ENCODE results near the gene GFOD1.

DNA sequence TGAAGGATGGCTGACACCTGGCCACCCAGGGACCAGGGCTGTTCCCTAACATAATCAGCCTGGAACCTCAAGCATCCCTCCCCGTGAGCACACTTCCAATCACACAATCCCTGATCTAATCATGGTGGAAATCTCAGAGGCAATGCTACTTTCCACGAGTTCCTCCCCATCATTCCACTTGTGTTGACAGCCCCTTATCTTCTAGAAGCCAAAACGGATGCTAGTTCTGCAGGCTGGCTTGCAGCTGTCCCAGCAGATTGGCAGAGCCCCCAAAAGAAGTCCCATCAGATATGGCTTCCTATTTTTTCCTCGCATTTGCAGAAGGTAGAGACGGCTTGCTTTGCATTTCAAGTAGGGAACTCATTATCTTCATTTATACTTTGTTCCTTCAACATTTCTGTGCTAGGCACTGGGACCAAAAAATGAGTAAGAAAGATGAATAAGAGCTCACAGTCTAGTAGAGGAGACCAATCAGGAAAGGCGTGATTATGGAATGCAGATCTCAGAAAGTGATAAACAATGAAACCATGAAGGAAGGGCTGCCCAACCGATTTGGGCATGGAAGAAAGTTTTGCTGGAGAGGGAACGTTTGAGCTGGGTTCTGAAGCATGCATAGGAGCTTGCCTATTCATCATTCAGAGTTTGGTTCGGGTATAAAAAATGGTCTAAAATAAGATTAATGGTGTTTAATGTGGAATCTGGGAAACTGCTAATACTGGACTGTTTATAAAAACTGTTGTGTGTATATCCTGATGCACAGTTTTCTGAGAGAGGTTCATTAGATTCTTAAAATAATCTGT, 114.5 kb downstream of the GFOD1 start:
- TF ChIP-seq, protein P1, sequence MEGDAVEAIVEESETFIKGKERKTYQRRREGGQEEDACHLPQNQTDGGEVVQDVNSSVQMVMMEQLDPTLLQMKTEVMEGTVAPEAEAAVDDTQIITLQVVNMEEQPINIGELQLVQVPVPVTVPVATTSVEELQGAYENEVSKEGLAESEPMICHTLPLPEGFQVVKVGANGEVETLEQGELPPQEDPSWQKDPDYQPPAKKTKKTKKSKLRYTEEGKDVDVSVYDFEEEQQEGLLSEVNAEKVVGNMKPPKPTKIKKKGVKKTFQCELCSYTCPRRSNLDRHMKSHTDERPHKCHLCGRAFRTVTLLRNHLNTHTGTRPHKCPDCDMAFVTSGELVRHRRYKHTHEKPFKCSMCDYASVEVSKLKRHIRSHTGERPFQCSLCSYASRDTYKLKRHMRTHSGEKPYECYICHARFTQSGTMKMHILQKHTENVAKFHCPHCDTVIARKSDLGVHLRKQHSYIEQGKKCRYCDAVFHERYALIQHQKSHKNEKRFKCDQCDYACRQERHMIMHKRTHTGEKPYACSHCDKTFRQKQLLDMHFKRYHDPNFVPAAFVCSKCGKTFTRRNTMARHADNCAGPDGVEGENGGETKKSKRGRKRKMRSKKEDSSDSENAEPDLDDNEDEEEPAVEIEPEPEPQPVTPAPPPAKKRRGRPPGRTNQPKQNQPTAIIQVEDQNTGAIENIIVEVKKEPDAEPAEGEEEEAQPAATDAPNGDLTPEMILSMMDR (IDR thresholded peaks at IDR 0.05), result no peak
- TF ChIP-seq POLR2A (IDR thresholded peaks at IDR 0.05), result no peak
- no peak for TF ChIP-seq EP300 (IDR thresholded peaks at IDR 0.05)
